ENCODE results near the gene LMAN1L. TPM values are rescaled to one million over a fixed set of nuclear protein-coding genes. Genes with fewer than 3 reads are reported as not detected.

Gene LMAN1L
- total and polyA plus RNA-seq, 7 donors = 0.64 to 1.8 TPM; not detected in 5

DNA sequence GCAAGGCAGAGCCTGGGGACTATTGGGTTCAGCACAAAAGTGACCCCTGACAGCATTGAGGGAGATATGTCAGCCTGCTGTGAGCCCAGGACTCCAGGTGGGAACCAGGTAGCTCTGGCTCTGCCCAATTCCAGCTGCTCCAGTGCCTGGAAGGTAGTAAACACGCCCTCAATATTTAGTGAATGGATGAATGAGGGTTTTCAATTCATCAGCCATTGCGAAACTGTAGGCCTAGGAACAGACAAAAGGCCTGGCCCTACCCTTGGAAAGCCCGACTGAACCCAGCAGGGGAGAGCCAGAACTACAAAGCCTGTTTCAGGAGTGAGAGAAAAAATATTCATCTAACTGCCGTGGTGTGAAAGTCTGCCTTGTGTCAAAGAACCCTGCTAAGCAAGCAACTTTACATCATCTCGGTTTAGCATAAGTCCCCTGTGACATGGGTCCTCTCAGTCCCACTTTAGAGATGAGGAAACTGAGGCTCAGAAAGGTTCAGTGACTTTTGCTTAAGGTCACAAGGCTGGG is 38.8 kb upstream of the LMAN1L start:
- TF ChIP-seq, protein P1, sequence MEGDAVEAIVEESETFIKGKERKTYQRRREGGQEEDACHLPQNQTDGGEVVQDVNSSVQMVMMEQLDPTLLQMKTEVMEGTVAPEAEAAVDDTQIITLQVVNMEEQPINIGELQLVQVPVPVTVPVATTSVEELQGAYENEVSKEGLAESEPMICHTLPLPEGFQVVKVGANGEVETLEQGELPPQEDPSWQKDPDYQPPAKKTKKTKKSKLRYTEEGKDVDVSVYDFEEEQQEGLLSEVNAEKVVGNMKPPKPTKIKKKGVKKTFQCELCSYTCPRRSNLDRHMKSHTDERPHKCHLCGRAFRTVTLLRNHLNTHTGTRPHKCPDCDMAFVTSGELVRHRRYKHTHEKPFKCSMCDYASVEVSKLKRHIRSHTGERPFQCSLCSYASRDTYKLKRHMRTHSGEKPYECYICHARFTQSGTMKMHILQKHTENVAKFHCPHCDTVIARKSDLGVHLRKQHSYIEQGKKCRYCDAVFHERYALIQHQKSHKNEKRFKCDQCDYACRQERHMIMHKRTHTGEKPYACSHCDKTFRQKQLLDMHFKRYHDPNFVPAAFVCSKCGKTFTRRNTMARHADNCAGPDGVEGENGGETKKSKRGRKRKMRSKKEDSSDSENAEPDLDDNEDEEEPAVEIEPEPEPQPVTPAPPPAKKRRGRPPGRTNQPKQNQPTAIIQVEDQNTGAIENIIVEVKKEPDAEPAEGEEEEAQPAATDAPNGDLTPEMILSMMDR (IDR thresholded peaks at IDR 0.05) = no peak
- TF ChIP-seq POLR2AphosphoS5 (IDR thresholded peaks at IDR 0.05) (no peak), POLR2A (IDR thresholded peaks at IDR 0.05) (no peak), EP300 (IDR thresholded peaks at IDR 0.05) (no peak)
- Histone ChIP-seq H3K4me1 (peaks cover 0 to 6% (median 3%) of the 10 kb centered on the region in 4 donors), H3K27ac (no peak overlapping the region), H3K27me3 (peaks cover 0 to 3% (median 0%) of the 10 kb centered on the region in 3 donors), H3K4me3 (no peak overlapping the region), H3K9me3 (no peaks in the 10 kb centered on the region), H3K36me3 (no peaks in the 10 kb centered on the region)
- intact Hi-C loops (cut with DNase I) = no loop called here
- DNase-seq = no peak
- 21 to 61% methylated on average over 5 of the region's 5 CpGs for WGBS, 2 donors

GRCh38 chr15:74775132-74775562 is 37.5 kb upstream of the LMAN1L start:
- Histone ChIP-seq H3K4me3 (no peak overlapping the region), H3K4me1 (peaks cover 0 to 6% (median 3%) of the 10 kb centered on the region in 4 donors), H3K27ac (no peak overlapping the region), H3K9me3 (no peaks in the 10 kb centered on the region), H3K36me3 (no peaks in the 10 kb centered on the region), H3K27me3 (no peaks in the 10 kb centered on the region)
- DNase-seq = no peak
- intact Hi-C loops (cut with DNase I) = no loop called here
- 70 to 84% methylated on average over 5 of the region's 5 CpGs for WGBS, 2 donors
- TF ChIP-seq, protein P1 (IDR thresholded peaks at IDR 0.05) = no peak
- TF ChIP-seq EP300 (IDR thresholded peaks at IDR 0.05) (no peak), POLR2AphosphoS5 (IDR thresholded peaks at IDR 0.05) (no peak), POLR2A (IDR thresholded peaks at IDR 0.05) (no peak)

- TF ChIP-seq EP300 (IDR thresholded peaks at IDR 0.05) (no peak), POLR2A (IDR thresholded peaks at IDR 0.05) (no peak), POLR2AphosphoS5 (IDR thresholded peaks at IDR 0.05) (no peak)
- TF ChIP-seq, protein P1 (IDR thresholded peaks at IDR 0.05) = no peak
- Histone ChIP-seq H3K36me3 (no peaks in the 10 kb centered on the region), H3K9me3 (no peaks in the 10 kb centered on the region), H3K27me3 (no peaks in the 10 kb centered on the region), H3K27ac (no peak overlapping the region), H3K4me1 (peaks cover 0 to 10% (median 4%) of the 10 kb centered on the region in 4 donors), H3K4me3 (no peak overlapping the region)
- no peak for DNase-seq
- intact Hi-C loops (cut with DNase I) = no loop called here
- WGBS, 2 donors = 87 to 96% methylated on average over 4 of the region's 4 CpGs
Observed at GRCh38 chr15:74775894-74776293, 36.7 kb upstream of the LMAN1L start.

GRCh38 chr15:74776821-74777768 is 35.5 kb upstream of the LMAN1L start:
- 23 to 63% methylated on average over 13 of the region's 13 CpGs for WGBS, 2 donors
- Histone ChIP-seq H3K36me3 (no peaks in the 10 kb centered on the region), H3K4me3 (no peak overlapping the region), H3K27me3 (no peaks in the 10 kb centered on the region), H3K4me1 (peaks cover 0 to 19% (median 10%) of the 10 kb centered on the region in 4 donors), H3K9me3 (no peaks in the 10 kb centered on the region), H3K27ac (peak overlapping the region in 3 of 4 donors; percentile 9 to 38 (median 26))
- TF ChIP-seq POLR2AphosphoS5 (IDR thresholded peaks at IDR 0.05) = no peak
- TF ChIP-seq POLR2A (IDR thresholded peaks at IDR 0.05) = no peak
- intact Hi-C loops (cut with DNase I) = no loop called here
- DNase-seq = no peak
